Measurements from ENCODE around the gene RNF157.

GRCh38 chr17:76170114-76170513, 70.2 kb downstream of the RNF157 start:
- TF ChIP-seq CTCF (IDR thresholded peaks at IDR 0.05) (no peak), EP300 (IDR thresholded peaks at IDR 0.05) (no peak), POLR2A (IDR thresholded peaks at IDR 0.05) (no peak), POLR2AphosphoS5 (IDR thresholded peaks at IDR 0.05) (no peak)
